ENCODE results near the gene PSMA1. TPM values are rescaled to one million over a fixed set of nuclear protein-coding genes. Genes with fewer than 3 reads are reported as not detected.
A peak's percentile ranks its signal among the peaks of the same experiment; 100 is the strongest.

PSMA1 gene
- total RNA-seq, 2 donors from 2014 or later = 171 to 214 TPM

DNA sequence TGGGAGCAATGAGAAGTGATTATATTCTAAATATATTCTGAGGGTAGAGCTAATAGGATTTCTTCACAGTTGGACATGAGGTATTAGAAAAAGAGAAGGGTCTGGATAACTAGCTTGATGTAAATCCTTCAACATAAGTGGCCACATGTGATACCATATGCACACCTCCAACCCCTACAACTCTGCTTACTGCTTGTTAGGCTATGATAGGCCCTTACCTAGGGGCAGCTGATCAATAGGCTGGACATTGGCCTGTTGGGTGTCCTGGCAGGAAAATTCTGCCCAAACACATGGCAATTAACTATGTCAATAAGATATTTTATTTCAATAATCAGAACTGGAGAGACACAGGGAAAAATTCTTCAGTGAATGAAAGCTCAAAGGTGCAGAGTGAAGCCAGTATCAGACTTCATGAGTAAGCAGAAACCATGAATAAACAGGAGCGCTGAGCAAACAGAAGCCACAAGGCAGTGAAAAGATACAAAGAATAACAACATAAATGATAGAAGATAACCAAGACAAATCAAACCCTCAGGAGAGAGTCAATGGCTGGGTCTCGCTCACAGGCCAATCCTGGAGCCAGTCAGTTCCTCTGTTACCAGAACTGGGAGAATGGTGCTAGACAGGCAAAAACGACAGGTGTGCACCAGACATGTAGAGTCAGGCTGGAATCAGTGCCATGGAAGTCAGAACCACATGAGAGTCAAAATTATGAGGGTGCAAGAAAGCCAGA is 46.3 kb upstream of the PSMA1 start:
- WGBS, 2 experiments (ENCODE audit: insufficient coverage in 1 of 2, insufficient read length in 1 of 2) = 95% methylated on average over 2 to 3 of the region's 3 CpGs
- Histone ChIP-seq H3K27ac (ENCODE audit: low read depth, low read length) (no peak overlapping the region), H3K36me3 (ENCODE audit: control insufficient read depth, insufficient read depth, low read length) (no peaks in the 10 kb centered on the region), H3K9me3 (ENCODE audit: control insufficient read depth, low read length) (peaks cover 29% of the 10 kb centered on the region), H3K27me3 (ENCODE audit: control insufficient read depth, insufficient read depth, low read length, poor library complexity, severe bottlenecking) (peaks cover 99% of the 10 kb centered on the region), H3K9ac (ENCODE audit: extremely low read depth, low read length, poor library complexity, severe bottlenecking) (no peak overlapping the region), H3K4me3 (ENCODE audit: low read length) (no peak overlapping the region), H3K4me1 (ENCODE audit: control insufficient read depth, insufficient read depth, low read length) (no peaks in the 10 kb centered on the region)
- peaks cover 32% of the 10 kb centered on the region for H3K9me3 Mint-ChIP-seq
- H3K36me3 Mint-ChIP-seq (ENCODE audit: low read depth) = peaks cover 8% of the 10 kb centered on the region
- H3K4me3 Mint-ChIP-seq = no peak overlapping the region
- H3K27ac Mint-ChIP-seq = no peak overlapping the region
- peaks cover 95% of the 10 kb centered on the region for H3K27me3 Mint-ChIP-seq (ENCODE audit: insufficient read depth)
- no peaks in the 10 kb centered on the region for H3K4me1 Mint-ChIP-seq
- TF ChIP-seq, protein P1, sequence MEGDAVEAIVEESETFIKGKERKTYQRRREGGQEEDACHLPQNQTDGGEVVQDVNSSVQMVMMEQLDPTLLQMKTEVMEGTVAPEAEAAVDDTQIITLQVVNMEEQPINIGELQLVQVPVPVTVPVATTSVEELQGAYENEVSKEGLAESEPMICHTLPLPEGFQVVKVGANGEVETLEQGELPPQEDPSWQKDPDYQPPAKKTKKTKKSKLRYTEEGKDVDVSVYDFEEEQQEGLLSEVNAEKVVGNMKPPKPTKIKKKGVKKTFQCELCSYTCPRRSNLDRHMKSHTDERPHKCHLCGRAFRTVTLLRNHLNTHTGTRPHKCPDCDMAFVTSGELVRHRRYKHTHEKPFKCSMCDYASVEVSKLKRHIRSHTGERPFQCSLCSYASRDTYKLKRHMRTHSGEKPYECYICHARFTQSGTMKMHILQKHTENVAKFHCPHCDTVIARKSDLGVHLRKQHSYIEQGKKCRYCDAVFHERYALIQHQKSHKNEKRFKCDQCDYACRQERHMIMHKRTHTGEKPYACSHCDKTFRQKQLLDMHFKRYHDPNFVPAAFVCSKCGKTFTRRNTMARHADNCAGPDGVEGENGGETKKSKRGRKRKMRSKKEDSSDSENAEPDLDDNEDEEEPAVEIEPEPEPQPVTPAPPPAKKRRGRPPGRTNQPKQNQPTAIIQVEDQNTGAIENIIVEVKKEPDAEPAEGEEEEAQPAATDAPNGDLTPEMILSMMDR (conservative IDR thresholded peaks at IDR 0.05) = no peak
- no peak for DNase-seq

DNA sequence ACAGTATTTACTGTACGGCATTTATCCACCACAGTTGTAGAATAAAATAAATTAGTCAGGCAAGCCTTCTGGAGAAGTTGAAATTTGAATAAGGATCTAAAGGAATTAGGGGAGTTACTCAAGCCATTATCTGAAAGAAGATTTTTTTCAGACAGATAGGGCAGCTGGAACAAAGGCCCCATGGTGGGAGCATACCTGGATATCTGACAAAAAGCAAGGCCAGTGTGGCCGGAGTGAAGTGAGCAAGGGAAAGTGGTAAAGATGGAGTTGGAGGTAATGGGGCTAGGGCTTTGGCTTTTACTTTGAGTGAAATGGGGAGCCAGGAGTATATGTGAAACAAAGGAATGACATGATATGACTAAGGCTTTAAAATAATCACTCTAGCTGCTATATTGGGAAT is 45.7 kb upstream of the PSMA1 start:
- WGBS, 2 experiments (ENCODE audit: insufficient coverage in 1 of 2, insufficient read length in 1 of 2) = 50 to 70% methylated on average over 2 of the region's 2 CpGs
- no peak overlapping the region for H3K27ac ChIP-seq (ENCODE audit: low read depth, low read length)
- Mint-ChIP-seq H3K36me3 (ENCODE audit: low read depth) (peaks cover 8% of the 10 kb centered on the region), H3K4me1 (no peaks in the 10 kb centered on the region), H3K4me3 (no peak overlapping the region), H3K27ac (no peak overlapping the region), H3K27me3 (ENCODE audit: insufficient read depth) (peaks cover 93% of the 10 kb centered on the region), H3K9me3 (peaks cover 25% of the 10 kb centered on the region)
- H3K36me3 ChIP-seq (ENCODE audit: control insufficient read depth, insufficient read depth, low read length) = no peaks in the 10 kb centered on the region
- peak; percentile 74 for DNase-seq
- no peak overlapping the region for H3K4me3 ChIP-seq (ENCODE audit: low read length)
- peaks cover 100% of the 10 kb centered on the region for H3K27me3 ChIP-seq (ENCODE audit: control insufficient read depth, insufficient read depth, low read length, poor library complexity, severe bottlenecking)
- no peaks in the 10 kb centered on the region for H3K4me1 ChIP-seq (ENCODE audit: control insufficient read depth, insufficient read depth, low read length)
- TF ChIP-seq, protein P1 (conservative IDR thresholded peaks at IDR 0.05) = no peak
- H3K9ac ChIP-seq (ENCODE audit: extremely low read depth, low read length, poor library complexity, severe bottlenecking) = no peak overlapping the region
- peaks cover 29% of the 10 kb centered on the region for H3K9me3 ChIP-seq (ENCODE audit: control insufficient read depth, low read length)

DNA sequence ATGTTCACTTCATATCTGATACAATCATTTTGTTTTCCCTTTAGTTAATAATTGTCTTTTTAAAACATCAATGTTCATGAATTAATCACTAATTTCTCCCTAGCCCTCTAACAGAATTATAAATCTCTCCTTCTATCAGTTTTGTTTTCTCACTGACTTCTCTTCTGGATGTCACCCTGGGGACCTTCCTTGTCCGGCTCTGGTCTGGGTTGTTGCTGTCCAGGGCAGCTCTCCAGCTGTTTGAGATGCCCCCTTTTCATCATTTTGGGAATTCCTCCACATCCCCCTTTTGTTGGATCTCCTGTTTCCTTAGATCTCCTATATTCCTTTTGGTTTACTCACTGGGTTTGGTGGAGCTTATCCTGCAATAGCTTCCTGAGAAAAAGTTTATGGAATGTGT is 35.6 kb upstream of the PSMA1 start:
- Mint-ChIP-seq H3K36me3 (ENCODE audit: low read depth) (no peaks in the 10 kb centered on the region), H3K4me3 (no peak overlapping the region), H3K27me3 (ENCODE audit: insufficient read depth) (peaks cover 46% of the 10 kb centered on the region), H3K27ac (no peak overlapping the region), H3K4me1 (peaks cover 9% of the 10 kb centered on the region), H3K9me3 (no peaks in the 10 kb centered on the region)
- no peak overlapping the region for H3K4me3 ChIP-seq (ENCODE audit: low read length)
- H3K9me3 ChIP-seq (ENCODE audit: control insufficient read depth, low read length) = no peaks in the 10 kb centered on the region
- DNase-seq = no peak
- TF ChIP-seq, protein P1 (conservative IDR thresholded peaks at IDR 0.05) = no peak
- no peak overlapping the region for H3K9ac ChIP-seq (ENCODE audit: extremely low read depth, low read length, poor library complexity, severe bottlenecking)
- peaks cover 8% of the 10 kb centered on the region for H3K4me1 ChIP-seq (ENCODE audit: control insufficient read depth, insufficient read depth, low read length)
- H3K36me3 ChIP-seq (ENCODE audit: control insufficient read depth, insufficient read depth, low read length) = no peaks in the 10 kb centered on the region
- WGBS, 2 experiments (ENCODE audit: insufficient coverage in 1 of 2, insufficient read length in 1 of 2) = 87 to 100% methylated on average over 1 of the region's 1 CpG
- no peak overlapping the region for H3K27ac ChIP-seq (ENCODE audit: low read depth, low read length)
- H3K27me3 ChIP-seq (ENCODE audit: control insufficient read depth, insufficient read depth, low read length, poor library complexity, severe bottlenecking) = peaks cover 56% of the 10 kb centered on the region
